ENCODE results near the gene STK32B. TPM values are rescaled to one million over a fixed set of nuclear protein-coding genes. Genes with fewer than 3 reads are reported as not detected.
"Not testable (repeated sequence)": the region's sequence is repeated elsewhere in the genome, so short reads cannot be mapped to it uniquely, and the experiment has no call there.

The STK32B gene
- total and polyA plus RNA-seq, 12 donors = 0.16 to 6.8 (median 0.52) TPM

DNA sequence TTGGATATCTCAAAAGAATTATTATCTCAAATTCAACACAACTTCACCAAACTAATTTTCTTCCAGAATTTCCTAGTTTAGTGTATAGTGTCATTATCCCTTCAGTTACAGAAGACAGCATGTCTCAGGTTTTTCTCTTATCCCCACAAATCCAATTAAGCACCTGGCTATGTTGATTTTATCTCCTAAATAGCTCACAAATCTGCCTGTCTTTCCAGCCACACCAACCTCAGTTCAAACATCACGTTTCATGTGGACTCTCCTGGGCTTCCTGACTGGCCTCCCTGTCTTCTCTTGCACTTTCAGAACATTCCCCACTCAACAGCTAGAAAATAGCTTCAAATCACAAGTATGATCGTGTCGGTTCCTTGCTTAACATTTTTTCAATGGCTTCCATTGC lies 14.8 kb downstream of the STK32B start:
- Histone ChIP-seq H3K4me3 (no peak overlapping the region), H3K9me3 (replicated peaks in 1 of 3) (no peaks in the 10 kb centered on the region), H3K36me3 (replicated peaks in 1 of 2) (no peaks in the 10 kb centered on the region), H3K27me3 (no peaks in the 10 kb centered on the region), H3K27ac (no peak overlapping the region), H3K4me1 (replicated peaks in 1 of 2) (no peaks in the 10 kb centered on the region)
- 52 to 69% (median 64%) methylated on average over 3 of the region's 3 CpGs for WGBS, 4 donors
- no peak for DNase-seq
- TF ChIP-seq POLR2A (IDR thresholded peaks at IDR 0.05) = no peak
- TF ChIP-seq, protein P1, sequence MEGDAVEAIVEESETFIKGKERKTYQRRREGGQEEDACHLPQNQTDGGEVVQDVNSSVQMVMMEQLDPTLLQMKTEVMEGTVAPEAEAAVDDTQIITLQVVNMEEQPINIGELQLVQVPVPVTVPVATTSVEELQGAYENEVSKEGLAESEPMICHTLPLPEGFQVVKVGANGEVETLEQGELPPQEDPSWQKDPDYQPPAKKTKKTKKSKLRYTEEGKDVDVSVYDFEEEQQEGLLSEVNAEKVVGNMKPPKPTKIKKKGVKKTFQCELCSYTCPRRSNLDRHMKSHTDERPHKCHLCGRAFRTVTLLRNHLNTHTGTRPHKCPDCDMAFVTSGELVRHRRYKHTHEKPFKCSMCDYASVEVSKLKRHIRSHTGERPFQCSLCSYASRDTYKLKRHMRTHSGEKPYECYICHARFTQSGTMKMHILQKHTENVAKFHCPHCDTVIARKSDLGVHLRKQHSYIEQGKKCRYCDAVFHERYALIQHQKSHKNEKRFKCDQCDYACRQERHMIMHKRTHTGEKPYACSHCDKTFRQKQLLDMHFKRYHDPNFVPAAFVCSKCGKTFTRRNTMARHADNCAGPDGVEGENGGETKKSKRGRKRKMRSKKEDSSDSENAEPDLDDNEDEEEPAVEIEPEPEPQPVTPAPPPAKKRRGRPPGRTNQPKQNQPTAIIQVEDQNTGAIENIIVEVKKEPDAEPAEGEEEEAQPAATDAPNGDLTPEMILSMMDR (IDR thresholded peaks at IDR 0.05) = no peak
- intact Hi-C loops (cut with DNase I) = no loop called here

DNA sequence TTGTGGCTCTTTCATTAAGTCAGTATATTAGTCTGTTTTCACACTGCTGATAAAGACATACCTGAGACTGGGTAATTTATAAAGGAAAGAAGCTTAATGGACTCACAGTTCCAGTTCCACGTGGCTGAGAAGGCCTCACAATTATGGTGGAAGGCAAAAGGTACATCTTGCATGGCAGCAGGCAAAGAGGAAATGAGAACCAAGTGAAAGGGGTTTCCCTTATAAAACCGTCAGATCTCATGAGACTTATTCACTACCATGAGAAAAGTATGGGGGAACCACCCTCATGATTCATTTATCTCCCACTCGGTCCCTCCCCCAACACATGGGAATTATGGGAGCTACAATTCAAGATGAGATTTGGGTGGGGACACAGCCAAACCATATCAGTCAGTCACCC lies 15.7 kb downstream of the STK32B start:
- H3K27ac ChIP-seq; DNase-seq; H3K4me3 ChIP-seq; intact Hi-C loops (cut with DNase I); H3K9me3 ChIP-seq (replicated peaks in 1 of 3); H3K27me3 ChIP-seq; H3K4me1 ChIP-seq (replicated peaks in 1 of 2); H3K36me3 ChIP-seq (replicated peaks in 1 of 2): not testable (repeated sequence)
- 58 to 75% (median 68%) methylated on average over 3 of the region's 3 CpGs for WGBS, 4 donors

DNA sequence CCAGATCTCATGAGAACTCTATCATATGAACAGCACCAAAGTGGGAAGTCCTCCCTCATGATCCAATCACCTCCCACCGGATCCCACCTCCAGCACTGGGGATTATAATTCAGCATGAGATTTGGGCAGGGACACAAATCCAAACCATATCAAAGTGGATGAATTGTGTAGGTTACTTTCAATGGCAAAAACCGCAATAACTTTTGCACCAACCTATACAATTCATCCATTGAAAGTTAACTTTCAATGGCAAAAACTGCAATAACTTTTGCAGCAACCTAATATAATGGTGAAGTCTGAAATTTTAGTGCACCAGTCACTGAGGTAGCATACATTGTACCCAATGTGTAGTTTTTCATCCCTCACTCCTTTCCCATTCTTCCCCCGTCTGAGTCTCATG lies 16.6 kb downstream of the STK32B start:
- intact Hi-C loops (cut with DNase I) = no loop called here
- H3K4me3 ChIP-seq = no peak overlapping the region
- no peaks in the 10 kb centered on the region for H3K27me3 ChIP-seq
- 88 to 100% (median 92%) methylated on average over 3 of the region's 3 CpGs for WGBS, 4 donors
- H3K4me1 ChIP-seq (replicated peaks in 1 of 2) = no peaks in the 10 kb centered on the region
- no peaks in the 10 kb centered on the region for H3K36me3 ChIP-seq (replicated peaks in 1 of 2)
- TF ChIP-seq, protein P1 (IDR thresholded peaks at IDR 0.05) = no peak
- TF ChIP-seq POLR2A (IDR thresholded peaks at IDR 0.05) = no peak
- no peak for DNase-seq
- H3K9me3 ChIP-seq (replicated peaks in 1 of 3) = no peaks in the 10 kb centered on the region
- no peak overlapping the region for H3K27ac ChIP-seq

DNA sequence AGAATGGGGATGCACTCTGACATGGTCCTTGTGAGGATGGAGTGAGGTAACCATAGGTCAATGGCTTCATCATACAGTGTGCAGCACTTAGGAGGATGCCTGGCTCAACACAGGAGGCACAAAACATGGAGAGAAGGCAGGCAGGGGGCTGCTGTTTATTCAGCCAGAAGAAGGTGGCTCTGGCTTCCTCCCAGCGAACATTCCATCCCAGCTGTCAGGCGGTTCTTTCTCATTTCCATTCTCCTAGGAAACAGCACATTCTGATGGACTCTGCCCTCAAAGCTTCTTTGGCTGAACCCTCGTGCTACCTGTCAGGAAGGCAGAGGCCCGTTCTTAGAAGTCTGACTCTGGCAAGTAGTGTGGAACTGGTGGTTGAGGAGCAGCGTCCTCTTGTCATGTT lies 18.6 kb downstream of the STK32B start:
- no peaks in the 10 kb centered on the region for H3K27me3 ChIP-seq
- 52 to 60% (median 57%) methylated on average over 5 of the region's 5 CpGs for WGBS, 4 donors
- intact Hi-C loops (cut with DNase I) = no loop called here
- no peak overlapping the region for H3K4me3 ChIP-seq
- no peak for TF ChIP-seq POLR2A (IDR thresholded peaks at IDR 0.05)
- TF ChIP-seq, protein P1 (IDR thresholded peaks at IDR 0.05) = no peak
- H3K36me3 ChIP-seq (replicated peaks in 1 of 2) = no peaks in the 10 kb centered on the region
- H3K9me3 ChIP-seq (replicated peaks in 1 of 3) = no peaks in the 10 kb centered on the region
- H3K27ac ChIP-seq = no peak overlapping the region
- no peaks in the 10 kb centered on the region for H3K4me1 ChIP-seq (replicated peaks in 1 of 2)
- DNase-seq = no peak

DNA sequence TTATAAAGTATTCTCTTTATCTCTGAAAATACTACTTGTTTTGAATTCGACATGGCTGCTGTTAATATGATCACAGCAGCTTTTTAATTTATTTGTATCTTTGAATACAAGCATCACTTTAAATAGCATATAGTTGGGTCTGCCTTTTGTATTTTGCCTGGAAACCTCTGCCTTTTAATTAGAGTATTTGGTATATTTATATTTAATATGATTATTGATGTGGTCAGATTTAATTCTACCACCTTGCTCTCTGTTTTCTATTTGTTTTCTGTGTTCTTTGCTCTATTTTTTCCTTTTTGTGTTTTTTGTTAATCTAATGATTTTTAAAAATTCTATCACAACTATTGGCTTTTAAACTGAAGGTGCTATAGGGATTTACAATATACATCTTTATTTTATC lies 21.7 kb downstream of the STK32B start:
- Histone ChIP-seq H3K4me3 (no peak overlapping the region), H3K4me1 (replicated peaks in 1 of 2) (no peaks in the 10 kb centered on the region), H3K9me3 (replicated peaks in 1 of 3) (no peaks in the 10 kb centered on the region), H3K36me3 (replicated peaks in 1 of 2) (no peaks in the 10 kb centered on the region), H3K27ac (no peak overlapping the region), H3K27me3 (peaks cover 7% of the 10 kb centered on the region)
- DNase-seq = no peak
- TF ChIP-seq POLR2A (IDR thresholded peaks at IDR 0.05) = no peak
- TF ChIP-seq, protein P1 (IDR thresholded peaks at IDR 0.05) = no peak
- intact Hi-C loops (cut with DNase I) = no loop called here
- 61 to 73% (median 66%) methylated on average over 1 of the region's 1 CpG for WGBS, 4 donors
